GM19035 (cell line): ENCODE measurements around the gene NR2C1.
"Not testable (repeated sequence)": the region's sequence is repeated elsewhere in the genome, so short reads cannot be mapped to it uniquely, and the experiment has no call there.

Experiments
- ATAC-seq: cut with Tn5 transposase; IDR thresholded peaks from one replicate; pipeline ENCODE4 v1.9.1; 2021; ENCODE audit not compliant: unreplicated experiment

NR2C1 gene

DNA sequence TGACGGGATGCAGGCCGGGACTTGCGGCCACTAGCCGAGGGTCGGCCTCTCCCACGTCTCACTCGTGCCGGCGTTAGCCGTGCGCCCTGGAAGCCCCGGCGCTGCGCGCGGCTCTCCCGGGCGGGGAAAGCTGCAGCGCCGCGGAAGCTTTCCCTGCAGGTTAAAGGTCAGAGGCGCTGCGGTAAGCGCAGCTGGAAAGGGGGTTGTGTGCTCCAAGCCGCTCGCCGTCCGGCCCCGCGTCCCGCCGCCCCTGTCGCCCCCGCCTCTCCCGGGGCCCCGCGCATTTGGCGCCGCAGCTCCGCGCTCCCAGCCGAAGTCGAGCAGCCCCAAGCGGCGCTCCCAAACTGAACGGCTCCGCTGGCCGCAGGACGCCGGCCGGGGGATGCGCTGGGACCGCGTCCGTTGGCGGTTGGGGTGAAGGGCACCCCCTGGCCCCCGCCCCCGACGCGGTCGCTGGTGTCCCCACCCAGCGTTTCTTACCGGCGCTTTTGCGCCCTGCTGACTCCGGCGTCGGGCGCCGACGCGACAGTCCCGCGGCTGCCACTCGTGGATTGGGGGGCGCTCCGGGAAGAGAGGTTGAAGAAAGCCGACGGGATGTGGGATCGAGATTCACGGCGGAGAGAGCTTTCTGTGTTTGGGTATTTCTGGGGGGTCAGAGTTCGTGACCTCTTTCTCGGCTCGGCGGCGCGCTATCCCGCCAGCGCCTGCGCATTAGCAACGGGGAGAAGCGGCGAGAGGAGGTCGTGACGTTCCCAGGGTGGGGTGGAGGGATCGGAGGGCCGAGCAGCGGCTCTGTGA lies at the start of gene NR2C1:
Gene NR2C1 (minus strand): TSS at position 719 of the 798 bp plus-strand sequence. CDS start 6,234 bp downstream, outside the sequence.
- peak; percentile 93 for ATAC-seq

DNA sequence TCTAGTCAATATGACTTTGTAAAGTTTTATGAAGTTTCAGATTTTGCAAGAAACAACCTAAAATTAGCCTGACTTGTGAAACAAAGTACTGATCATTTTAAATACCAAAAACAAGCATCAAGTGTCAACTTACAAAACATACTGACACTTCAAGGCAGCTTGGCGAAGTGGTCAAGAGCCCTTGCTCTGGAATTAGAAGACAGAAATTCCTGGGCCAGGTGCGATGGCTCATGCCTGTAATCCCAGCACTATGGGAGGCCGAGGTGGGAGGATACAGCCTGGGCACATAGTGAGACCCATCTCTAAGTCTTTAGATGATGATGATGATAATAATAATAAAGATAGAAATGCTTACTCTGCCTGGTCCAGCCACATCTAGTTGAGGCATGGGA lies 45.4 kb upstream of the NR2C1 start:
- ATAC-seq: no peak

DNA sequence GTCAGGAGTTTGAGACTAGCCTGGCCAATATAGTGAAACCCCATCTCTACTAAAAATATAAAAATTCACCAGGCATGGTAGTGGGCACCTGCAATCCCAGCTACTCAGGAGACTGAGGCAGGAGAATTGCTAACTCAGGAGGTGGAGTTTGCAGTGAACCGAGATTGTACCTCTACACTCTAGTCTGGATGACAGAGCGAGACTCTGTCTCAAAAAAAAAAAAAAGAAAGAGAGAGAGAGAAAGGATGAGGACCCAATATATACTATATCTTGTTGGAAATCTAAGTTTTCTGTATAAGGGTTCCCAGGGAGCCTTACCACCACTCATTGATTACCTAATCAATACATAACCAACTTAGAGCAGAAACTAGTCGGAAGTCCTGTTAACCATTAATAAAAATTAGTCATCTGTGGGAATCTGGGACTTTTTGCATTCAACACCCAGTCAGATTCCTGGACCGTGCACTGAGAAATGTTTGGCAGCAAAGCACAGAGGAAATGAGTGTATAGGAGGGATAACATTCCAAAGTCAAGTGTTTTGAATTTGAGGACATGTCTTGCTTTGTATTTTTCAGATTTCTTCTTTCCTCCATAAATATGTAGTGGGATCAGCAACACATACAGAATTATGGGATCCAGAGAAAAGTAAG lies 44.8 kb upstream of the NR2C1 start:
- no peak for ATAC-seq

DNA sequence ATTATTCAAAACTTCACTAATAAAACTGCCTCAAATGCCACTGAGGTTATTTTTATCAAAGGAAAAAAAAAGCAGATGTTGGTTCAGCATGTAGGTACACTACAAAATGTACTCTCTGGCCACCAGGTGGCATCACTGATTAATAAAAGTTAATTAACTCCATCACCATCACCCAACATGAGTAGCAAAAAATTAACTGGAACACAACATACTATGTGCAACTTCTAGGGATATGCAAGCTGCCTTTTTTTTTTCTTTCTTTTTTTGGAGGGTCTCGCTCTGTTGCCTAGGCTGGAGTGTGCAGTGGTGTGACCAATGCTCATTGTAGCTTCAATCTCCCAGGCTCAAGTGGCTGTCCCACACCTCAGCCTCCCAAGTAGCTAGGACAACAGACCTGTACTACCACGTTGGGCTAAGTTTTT lies 43.8 kb upstream of the NR2C1 start:
- ATAC-seq: peak; percentile 73

DNA sequence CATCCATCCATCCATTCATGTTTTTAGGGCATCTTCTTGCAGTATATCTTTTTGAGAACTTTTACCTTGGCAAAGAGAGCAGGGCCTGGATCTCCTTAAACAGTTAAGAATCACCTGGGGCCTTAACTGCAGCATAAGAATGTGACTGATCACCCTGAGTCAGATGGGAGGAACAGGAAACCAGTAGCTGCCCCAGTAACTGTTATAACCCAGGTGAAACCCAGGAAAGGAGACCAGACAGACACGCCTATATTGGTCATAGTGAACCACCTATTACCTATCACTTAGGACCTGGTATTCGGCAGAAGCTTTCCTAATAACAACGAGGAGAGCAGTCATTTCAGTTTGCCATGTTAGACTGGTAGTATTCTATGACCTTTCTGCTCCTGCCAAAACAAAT lies 43.4 kb upstream of the NR2C1 start:
- ATAC-seq: peak; percentile 50

DNA sequence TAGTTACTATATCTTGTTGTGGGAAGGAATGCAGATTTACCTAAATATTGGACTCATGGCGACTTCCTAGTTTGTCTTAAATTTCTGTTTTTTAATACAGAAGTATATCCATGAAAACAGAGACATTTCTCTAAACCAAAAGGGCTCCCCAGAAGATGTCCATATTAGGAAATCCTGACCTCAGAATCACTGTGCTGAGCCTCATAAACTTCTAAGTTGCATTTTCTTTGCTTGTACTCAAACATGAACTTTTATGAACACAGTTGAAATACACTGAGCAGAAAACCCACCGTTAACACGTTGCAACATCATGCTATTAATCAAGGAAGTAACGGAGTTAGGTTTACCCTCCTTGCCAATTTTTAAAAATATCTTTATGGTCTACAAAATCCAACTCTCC lies 42.9 kb upstream of the NR2C1 start:
- ATAC-seq: no peak

DNA sequence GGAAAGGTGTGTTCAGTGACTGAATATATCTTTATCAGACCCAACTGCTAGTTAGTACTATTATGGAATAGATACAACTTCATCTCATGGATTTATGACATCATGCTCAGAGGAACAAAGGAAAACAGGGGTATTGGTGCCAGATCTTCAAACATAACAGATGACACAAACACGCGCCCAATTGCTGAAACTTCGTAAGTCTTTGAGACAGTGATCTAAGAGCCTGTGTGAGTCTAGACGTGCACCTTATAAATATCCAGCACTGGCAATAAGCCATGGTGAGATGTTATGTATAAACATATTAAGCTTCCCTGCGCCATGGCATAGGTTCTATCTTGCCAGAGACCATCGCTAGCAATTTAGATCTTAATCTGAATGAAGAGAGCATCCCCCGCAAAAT lies 42.2 kb upstream of the NR2C1 start:
- no peak for ATAC-seq

DNA sequence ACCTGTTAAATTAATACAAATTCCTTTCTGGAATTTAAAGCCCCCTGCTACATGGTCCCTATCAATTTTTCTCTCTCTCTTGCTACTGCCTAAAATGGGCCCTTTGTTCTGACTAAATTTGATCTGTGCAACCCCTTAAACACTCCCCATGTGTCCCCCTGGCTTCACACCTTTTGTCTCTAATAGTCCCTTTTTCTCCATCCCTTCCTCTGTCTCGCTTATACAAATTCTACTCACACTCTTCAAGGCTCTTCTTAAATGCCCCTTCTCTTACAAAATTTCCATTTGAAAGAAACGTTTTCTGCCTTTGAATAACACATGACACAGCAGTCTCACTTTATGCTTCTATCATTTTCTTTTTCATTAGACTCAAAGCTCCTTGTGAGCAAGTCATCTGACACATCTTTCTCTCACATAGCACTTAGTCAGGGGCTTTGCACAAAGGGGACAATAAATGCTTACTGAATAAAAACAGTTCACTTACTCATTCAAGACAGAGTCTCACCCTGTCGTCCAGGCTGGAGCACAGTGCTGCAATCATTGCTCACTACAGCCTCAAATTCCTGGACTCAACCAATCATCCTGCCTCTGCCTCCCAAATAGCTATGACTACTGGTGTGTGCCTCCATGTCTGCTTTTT lies 41.5 kb upstream of the NR2C1 start:
- ATAC-seq: no peak

DNA sequence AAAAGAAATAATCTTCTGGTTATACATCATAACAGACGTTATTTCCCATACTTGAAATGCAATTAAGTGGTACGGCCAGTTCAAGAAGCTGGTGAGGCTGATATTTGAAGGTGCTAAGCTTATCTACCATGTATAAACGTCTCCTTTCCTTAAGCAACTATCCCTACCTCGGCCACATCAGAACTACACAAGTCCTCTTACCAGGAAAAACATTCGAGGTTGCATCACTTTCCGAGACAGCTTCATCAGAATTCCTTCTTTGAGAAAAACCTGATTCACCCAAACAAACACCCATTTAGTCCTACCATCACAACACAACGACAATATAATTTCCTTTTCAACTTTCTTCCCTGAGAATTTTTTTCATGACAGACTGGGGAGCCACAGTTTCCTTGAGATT lies 33.9 kb upstream of the NR2C1 start:
- ATAC-seq: no peak

DNA sequence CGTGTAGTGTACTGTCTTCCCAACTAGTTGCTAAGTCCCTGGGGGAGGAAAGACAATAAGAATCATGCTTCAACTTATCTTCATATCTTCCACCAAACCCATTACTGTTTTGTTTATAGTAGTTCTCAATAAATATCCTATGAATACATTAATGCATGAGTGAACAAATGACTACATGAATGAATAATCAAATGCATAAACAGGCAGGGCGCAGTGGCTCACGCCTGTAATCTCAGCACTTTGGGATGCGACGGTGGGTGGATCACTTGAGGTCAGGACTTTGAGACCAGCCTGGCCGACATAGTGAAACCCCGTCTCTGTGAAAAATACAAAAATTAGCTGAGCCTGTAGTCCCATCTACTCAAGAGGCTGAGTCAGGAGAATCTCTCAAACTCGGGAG lies 32.1 kb upstream of the NR2C1 start:
- no peak for ATAC-seq

DNA sequence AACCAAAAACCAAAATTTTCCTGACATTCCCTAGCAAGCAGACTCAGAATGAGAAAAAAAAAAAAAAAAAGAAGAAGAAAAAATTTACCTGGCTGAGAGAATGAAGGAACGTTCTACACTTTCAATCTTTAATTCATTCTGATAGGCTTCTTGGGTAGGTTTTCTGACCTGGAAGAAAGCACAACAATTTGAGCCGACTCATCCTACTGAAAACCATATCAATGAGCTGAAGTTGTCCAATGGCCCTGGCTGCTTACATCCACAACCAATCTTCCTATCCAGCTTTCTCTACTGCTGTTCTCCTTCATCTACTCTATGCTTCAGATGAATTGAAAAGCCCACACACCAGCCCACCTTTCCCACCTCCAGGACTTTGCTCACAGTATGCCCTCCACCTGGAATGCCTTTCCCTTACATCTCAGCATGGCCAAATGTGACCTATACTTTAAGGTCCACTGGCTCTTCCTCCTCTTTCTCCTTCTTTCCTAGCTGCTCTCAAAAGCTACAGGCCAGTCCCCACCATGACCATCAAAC lies 31.6 kb upstream of the NR2C1 start:
- no peak for ATAC-seq

DNA sequence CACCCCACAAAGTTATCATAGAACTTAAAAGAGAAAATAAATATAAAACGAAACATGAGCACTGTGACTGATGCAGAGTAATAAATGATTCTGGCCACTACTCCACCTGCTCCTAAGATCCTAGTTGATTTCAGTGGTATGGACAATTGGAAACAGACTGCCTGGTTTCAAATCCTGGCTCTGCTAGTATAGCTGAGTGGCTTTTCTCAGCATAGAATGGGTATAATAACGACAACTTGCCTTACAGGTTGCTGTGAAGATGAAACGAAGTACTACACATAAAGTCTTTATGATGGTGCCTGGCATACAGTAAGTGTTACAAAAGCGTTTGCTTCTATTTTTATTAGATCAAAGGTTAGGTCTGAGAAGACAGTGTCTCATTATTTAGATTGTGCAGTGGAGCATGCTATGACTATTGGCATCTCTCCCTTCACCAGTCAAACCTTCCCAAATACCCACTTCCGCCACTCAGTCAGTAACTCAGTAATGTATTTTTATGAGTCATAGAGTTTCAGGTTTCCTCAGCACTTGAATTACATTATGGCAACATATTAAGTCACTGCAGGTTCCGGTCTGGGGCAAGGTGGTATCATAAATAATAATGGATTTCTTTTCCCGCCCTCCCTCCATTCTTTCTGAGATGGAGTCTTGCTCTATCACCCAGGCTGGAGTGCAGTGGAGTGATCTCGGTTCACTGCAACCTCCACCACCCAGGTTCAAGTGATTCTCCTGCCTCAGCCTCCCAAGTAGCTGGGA lies 29.7 kb upstream of the NR2C1 start:
- ATAC-seq: peak; percentile 95

DNA sequence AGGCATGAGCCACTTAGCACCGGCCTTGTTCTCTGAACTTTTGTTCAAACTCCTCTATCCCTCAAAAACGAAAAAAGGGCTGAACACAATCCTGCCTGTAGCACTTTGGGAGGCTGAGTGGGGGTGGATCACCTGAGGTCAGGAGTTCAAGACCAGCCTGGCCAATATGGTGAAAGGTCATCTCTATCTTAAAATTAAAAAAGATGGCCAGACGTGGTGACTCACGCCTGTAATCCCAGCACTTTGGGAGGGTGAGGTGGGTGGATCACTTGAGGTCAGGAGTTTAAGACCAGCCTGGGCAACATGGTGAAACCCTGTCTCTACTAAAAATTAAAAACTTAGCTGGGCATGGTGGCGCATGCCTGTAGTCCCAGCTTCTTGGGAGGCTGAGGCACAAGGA lies 28.5 kb upstream of the NR2C1 start:
- ATAC-seq: not testable (repeated sequence)

DNA sequence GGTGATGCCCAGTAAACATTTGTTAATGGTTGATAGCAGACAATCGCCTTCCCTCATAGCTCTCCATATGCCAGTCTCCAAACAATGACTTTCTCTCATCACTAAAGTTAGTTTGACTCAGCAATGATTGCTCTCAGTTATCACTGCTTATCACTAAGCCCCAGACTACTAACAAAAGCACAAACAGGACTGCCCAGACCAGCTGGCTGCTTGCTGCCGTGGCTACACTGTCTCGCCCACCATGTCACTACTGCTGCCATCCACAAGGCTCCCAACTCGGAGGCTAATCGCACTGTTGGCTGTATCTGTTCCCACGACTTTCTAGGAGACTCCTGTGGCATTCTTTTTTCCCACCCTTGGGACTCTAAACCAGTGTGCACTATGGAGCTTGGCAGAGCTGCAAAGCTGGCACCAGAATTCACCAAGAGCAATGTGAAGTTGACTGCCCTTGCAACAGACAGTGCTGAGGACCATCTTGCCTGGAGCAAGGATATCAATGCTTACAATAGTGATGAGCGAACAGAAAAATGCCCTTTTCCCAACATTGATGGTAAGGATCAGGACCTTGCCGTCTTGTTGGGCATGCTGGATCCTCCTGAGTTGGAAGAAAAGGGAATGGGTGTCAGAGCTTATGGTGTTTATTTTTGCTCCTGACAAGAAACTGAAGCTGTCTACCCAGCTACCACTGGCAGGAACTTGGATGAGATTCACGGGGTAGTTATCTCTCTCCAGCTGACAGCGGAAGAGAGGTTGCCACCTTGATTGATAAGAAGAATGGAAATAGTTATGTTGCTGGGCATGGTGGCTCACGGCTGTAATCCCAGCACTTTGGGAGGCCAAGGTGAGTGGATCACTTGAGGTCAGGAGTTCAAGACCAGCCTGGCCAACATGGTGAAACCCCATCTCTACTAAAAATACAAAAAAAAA lies 27.1 kb upstream of the NR2C1 start:
- ATAC-seq: no peak

DNA sequence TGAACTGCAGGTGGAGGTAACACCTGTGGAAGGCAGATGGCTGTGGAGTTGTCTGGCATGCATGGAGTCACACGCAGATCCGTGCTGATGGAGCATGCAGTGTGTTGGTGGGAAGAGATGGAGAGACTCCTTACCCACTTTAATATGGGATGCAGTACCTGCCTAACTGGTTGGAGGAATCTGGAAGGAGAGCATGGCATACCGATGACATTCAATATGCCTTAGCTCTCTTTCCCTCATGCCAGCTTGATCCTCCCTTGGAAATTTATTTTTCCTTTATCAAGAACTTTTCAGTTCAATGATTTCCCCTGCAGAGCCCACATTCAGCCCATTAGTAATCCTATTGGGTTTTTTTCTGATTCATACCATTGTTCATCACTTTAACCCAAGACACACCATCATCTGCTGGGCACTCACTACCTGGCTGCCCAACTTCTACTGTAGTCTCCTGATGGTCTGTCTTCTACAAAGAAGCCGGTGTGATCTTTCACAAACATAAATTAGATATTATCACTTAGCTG lies 25.9 kb upstream of the NR2C1 start:
- ATAC-seq: no peak

DNA sequence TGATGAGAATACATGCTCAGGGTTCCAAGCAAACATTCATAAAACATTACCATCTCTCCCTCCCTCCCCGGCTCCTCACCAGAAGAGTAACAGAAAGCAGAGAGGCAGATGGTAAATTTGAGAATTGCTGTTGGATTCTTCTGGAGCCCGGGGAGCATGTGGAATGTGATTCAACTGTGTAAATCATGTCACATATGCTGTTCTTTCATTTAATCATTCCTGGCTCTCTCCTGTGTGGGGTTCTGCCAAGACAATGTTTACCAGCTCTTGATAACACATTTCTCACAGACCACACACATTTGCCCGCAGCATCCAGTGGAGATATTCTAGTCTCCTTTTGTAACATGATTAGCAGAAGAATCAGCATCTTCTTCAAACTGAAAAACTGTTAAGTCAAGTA lies 23.4 kb upstream of the NR2C1 start:
- no peak for ATAC-seq

DNA sequence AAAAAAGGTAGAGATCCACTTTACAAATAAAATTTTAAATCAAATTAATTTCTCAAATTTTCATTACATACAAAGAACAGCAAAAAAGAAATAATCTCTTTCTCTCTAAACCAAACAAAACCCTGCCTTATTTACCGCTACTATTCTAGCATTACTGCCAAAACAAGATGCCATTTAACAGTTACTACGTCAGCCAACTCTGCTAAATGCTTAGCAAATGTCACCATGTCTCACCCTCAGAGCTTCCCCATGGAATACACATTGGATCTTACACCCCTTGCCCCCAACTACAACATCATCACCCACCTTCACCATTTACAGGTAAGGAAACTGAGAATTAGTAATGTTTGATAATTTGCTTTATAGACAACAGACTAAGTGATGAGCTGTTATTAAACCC lies 23.0 kb upstream of the NR2C1 start:
- no peak for ATAC-seq

DNA sequence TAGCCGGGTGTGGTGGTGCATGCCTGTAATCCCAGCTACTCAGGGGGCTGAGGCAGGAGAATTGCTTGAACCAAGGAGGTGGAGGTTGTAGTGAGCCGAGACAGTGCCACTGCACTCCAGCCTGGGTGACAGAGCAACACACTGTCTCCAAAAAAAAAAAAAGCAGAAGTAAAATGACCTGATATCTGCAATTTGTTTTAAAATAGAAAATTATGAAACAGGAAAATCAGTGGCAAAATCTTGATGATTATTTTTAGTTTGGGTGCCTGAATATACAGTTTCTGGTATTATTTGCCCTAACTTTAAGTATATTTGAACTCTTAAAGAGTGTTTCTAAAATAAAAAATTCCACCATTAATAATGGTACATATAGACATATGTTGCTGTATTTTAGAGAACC lies 22.4 kb upstream of the NR2C1 start:
- not testable (repeated sequence) for ATAC-seq

DNA sequence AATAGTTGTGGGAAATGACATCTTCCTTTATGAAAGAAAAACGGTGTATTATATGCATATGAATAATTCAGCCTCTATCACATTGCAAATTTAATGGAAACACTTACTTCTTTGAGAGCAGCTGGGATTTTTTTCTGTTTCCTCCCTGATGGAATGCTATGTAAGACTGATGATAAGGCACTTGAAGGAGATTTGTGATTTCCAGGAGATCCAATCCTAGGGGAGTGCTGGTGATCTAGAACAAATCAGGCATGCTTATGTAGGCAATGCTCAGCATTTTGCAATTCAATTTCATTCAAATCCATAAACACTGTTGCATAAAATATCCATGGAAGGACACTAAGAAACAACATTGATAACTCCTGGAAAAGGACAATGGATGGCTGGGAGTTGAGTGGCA lies 16.0 kb upstream of the NR2C1 start:
- no peak for ATAC-seq

DNA sequence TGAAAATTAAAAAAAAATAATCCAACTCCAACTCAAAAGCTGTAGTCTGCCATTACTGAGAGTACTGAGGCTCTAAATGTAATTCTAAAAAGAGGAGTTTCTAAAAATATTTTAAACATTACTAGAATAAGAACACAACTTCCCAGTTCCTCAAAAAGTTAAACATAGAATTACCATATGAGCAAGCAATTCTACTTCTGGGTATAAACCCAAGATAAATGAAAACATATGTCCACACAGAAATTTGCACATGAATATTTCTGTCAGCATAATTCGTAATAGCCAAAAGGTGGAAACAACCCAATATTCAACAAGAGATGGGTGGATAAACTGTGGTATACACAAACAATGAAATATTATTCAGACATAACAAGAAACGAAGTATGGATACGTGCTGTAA lies 15.0 kb upstream of the NR2C1 start:
- ATAC-seq: no peak
